Measurements from ENCODE around the gene EPG5.

DNA sequence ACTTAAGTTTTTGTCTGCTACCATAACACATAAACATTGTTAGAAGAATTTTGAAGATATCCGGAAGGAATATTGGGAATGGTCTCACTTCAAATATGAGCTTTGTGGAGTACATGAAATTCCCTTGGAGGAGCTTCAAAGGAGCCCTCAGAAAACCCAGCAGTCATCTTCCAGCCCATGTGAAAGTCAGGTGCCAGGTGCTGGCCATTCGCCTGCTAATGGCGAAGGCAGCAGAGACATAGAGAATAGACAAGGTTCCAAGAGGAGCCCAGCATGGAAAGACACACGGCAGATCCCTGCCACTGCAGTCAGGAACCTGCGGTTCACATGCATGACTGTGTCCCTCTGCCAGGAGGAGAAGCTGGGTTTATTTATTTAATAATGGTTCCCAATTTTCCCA, 40.0 kb upstream of the EPG5 start:
- TF ChIP-seq, protein P1, sequence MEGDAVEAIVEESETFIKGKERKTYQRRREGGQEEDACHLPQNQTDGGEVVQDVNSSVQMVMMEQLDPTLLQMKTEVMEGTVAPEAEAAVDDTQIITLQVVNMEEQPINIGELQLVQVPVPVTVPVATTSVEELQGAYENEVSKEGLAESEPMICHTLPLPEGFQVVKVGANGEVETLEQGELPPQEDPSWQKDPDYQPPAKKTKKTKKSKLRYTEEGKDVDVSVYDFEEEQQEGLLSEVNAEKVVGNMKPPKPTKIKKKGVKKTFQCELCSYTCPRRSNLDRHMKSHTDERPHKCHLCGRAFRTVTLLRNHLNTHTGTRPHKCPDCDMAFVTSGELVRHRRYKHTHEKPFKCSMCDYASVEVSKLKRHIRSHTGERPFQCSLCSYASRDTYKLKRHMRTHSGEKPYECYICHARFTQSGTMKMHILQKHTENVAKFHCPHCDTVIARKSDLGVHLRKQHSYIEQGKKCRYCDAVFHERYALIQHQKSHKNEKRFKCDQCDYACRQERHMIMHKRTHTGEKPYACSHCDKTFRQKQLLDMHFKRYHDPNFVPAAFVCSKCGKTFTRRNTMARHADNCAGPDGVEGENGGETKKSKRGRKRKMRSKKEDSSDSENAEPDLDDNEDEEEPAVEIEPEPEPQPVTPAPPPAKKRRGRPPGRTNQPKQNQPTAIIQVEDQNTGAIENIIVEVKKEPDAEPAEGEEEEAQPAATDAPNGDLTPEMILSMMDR (IDR thresholded peaks at IDR 0.05) = no peak
- TF ChIP-seq JUNB (IDR thresholded peaks at IDR 0.05) = no peak
- no peak for TF ChIP-seq ZSCAN20 (CRISPR knock-in tag; IDR thresholded peaks at IDR 0.05)
- no peak for TF ChIP-seq POLR2A (IDR thresholded peaks at IDR 0.05; ENCODE audit: low read length)
- no peak for TF ChIP-seq RAD21 (conservative IDR thresholded peaks at IDR 0.05 in 1 of 2, IDR thresholded peaks at IDR 0.05 in 1 of 2)

All from A549 (cell line).